ENCODE measurements around the gene PRKCQ.

DNA sequence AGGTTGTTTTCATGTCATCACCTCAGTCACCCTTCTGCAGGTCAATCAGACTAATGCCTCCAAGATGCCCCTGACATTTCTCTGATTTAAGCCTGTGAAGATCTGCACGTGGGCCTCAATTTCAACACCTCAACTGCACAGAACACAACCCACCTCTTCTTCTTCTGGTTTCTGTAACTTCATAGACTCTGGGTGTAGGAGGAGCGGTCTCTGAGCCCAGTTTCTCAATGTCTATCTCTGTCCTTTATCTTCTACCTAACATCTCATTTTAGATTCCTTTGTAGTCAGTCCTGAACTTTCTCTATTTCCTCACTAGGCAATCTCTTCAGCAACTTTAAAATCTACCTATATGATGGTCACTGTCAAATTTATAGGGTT is 85.6 kb downstream of the PRKCQ start:
- TF ChIP-seq POLR2A (IDR thresholded peaks at IDR 0.05; ENCODE audit: low read depth, low read length) (no peak), POLR2AphosphoS5 (IDR thresholded peaks at IDR 0.05; ENCODE audit: low read depth, low read length) (no peak), TAF1 (IDR thresholded peaks at IDR 0.05; ENCODE audit: low read depth, low read length) (no peak), PAX5 (IDR thresholded peaks at IDR 0.05; ENCODE audit: insufficient read depth, low read length, severe bottlenecking) (no peak)
